Heart left ventricle (tissue), 16 donors: ENCODE measurements around the gene ITSN1. TPM values are rescaled to one million over a fixed set of nuclear protein-coding genes. Genes with fewer than 3 reads are reported as not detected.
"Not testable (repeated sequence)": the region's sequence is repeated elsewhere in the genome, so short reads cannot be mapped to it uniquely, and the experiment has no call there.

Source experiments
- ATAC-seq, 4 donors: fragments of 200-7000 bp; cut with Tn5 transposase; one replicate each; pipeline ENCODE4 v1.9.1; 2020 to 2022; ENCODE audit warnings: moderate library complexity in 4 of 4, mild to moderate bottlenecking in 3 of 4, moderate number of reproducible peaks in 1 of 4
- DNase-seq, 5 donors: peaks; one replicate each; pipeline ENCODE4 v3.0.0-alpha.2; 2020
- H3K27ac ChIP-seq, 12 donors: fragments of 200-600 bp; sonication (generic) in 4 of 12; one replicate each; pipeline versions ENCODE4 v1.5.0 to v1.8.0; 2016 to 2022; ENCODE audit warnings: mild to moderate bottlenecking in 2 of 12
- H3K27me3 ChIP-seq, 9 donors: fragments of 200-600 bp; sonication (generic) in 2 of 9; one replicate each; pipeline versions ENCODE4 v1.5.1 to v1.8.0; 2016 to 2022; ENCODE audit warnings: mild to moderate bottlenecking in 3 of 9
- H3K36me3 ChIP-seq, 9 donors: fragments of 200-600 bp; sonication (generic) in 2 of 9; one replicate each; pipeline versions ENCODE4 v1.5.0 to v1.8.0; 2018 to 2022; ENCODE audit warnings: mild to moderate bottlenecking in 2 of 9
- H3K4me1 ChIP-seq, 12 donors: fragments of 200-600 bp; sonication (generic) in 4 of 12; one replicate each; pipeline versions ENCODE4 v1.5.0 to v1.8.0; 2016 to 2022; ENCODE audit warnings: mild to moderate bottlenecking in 3 of 12
- H3K4me3 ChIP-seq, 12 donors: fragments of 200-600 bp; sonication (generic) in 4 of 12; one replicate each; pipeline versions ENCODE4 v1.5.0 to v1.8.0; 2017 to 2022; ENCODE audit warnings: mild to moderate bottlenecking in 9 of 12, moderate library complexity in 4 of 12
- H3K9me3 ChIP-seq, 12 donors: fragments of 200-600 bp; sonication (generic) in 4 of 12; one replicate each; pipeline versions ENCODE4 v1.5.0 to v1.8.0; 2016 to 2022; ENCODE audit warnings: mild to moderate bottlenecking in 1 of 12
- CTCF ChIP-seq, 12 donors: fragments of 200-600 bp; sonication (generic) in 4 of 12; IDR thresholded peaks; one replicate each; pipeline versions ENCODE4 v1.5.0 to v1.8.0; 2018 to 2022; ENCODE audit warnings: antibody characterized with exemption in 12 of 12, mild to moderate bottlenecking in 5 of 12
- POLR2A ChIP-seq, 2 donors: fragments of 450-650 bp; IDR thresholded peaks; one replicate each; pipeline ENCODE4 v1.6.1; 2017; ENCODE audit warnings: antibody characterized with exemption in 2 of 2, mild to moderate bottlenecking in 2 of 2, moderate library complexity in 2 of 2
- WGBS, 4 donors: extraction: QIAGEN DNeasy Blood & Tissue Kit in 2 of 4; methylation state at CpG; one replicate each; pipeline versions ENCODE4 v1.1.5 to v1.1.7; 2013 to 2018; 5-methylcytosine and 5-hydroxymethylcytosine counted together
- intact Hi-C, 10 donors: fragments of 100-400 bp; cut with DNase I; formaldehyde crosslinking; loops; one replicate each; pipeline versions ENCODE4 v1.11.1 to v1.14.2; 2022
- polyA plus RNA-seq, 2 donors: library from polyadenylated mRNA; stranded (reverse); fragments of 200-250 nt; gene quantifications; one replicate each; pipeline ENCODE4 v1.2.3, GENCODE V29; 2013
- total RNA-seq, 9 donors: library from RNA; depleted of rRNA in 2 of 9; stranded (reverse); fragments of >200 nt in 2 of 9; fragmentation: NEBNext Ultra II Directional in 3 of 9; extraction: Animal tissue kit (Norgen Biotek cat#: 25700) in 3 of 9; gene quantifications; one replicate each; pipeline versions ENCODE4 v1.1.0 to v1.2.4, GENCODE V29; 2016 to 2023
- donor health status: ischemic (EF 13 %, LVEDD 7.1; RV severe dilation, severe dysfunction).
- donor health status: healthy with polysubstance abuse.
- donor health status: DM: no; HTN: yes; CAD: no.
- donor health status: DM: no; HTN: no; CAD: no.
- donor health status: ischemic (EF 25% LVEDD 6.9; RV normal size, moderate dysfunction).
- donor health status: ischemic (EF 25% LVEDD 5.7; RV mildly dilated, moderate dysfunction).
- donor health status: healthy.
- donor health status: DM: yes; HTN: yes; CAD: no.
- donor health status: ischemic (EF 35%, LVEDD 5.7; RV mildly dilated, moderate dysfunction).
- donor health status: nonischemic (EF 11% LVEDD 7.7; RV severe dilation, severe dysfunction).
- donor health status: DM: yes; HTN: yes; CAD: no.
- donor health status: PGD.
- donor health status: ischemic (EF 29% LVEDD 5.4; RV normal size, mild dysfunction).
- donor health status: nonischemic (EF 23%, LVEDD 6.1; RV moderate dilation, normal function).

ITSN1 gene
- total and polyA plus RNA-seq, 11 donors, result 17.2 to 51.5 (median 34.0) TPM

- H3K27me3 ChIP-seq, result no peaks in the 10 kb centered on the region
- no peak for TF ChIP-seq CTCF (IDR thresholded peaks at IDR 0.05)
- TF ChIP-seq POLR2A (IDR thresholded peaks at IDR 0.05), result no peak
- no peaks in the 10 kb centered on the region for H3K36me3 ChIP-seq
- H3K4me3 ChIP-seq, result no peak overlapping the region
- no peak for ATAC-seq
- intact Hi-C loops, result no loop called here
- H3K27ac ChIP-seq, result no peak overlapping the region
- 77 to 86% (median 83%) methylated on average over 6 of the region's 6 CpGs for WGBS, 4 donors
- DNase-seq, result no peak
- peaks cover 0 to 47% (median 13%) of the 10 kb centered on the region in 12 donors for H3K4me1 ChIP-seq
- H3K9me3 ChIP-seq, result no peaks in the 10 kb centered on the region
Measured at GRCh38 chr21:33670076-33670978, 28.0 kb downstream of the ITSN1 start.

GRCh38 chr21:33673473-33673872 is 31.2 kb downstream of the ITSN1 start:
- no peak for DNase-seq
- WGBS, 4 donors, result 77 to 85% (median 80%) methylated on average over 8 of the region's 8 CpGs

GRCh38 chr21:33674226-33674625 is 31.9 kb downstream of the ITSN1 start:
- no peak overlapping the region for H3K4me3 ChIP-seq
- no peak overlapping the region for H3K27ac ChIP-seq
- intact Hi-C loops, result no loop called here
- TF ChIP-seq POLR2A (IDR thresholded peaks at IDR 0.05) (no peak), CTCF (IDR thresholded peaks at IDR 0.05) (no peak)
- no peaks in the 10 kb centered on the region for H3K36me3 ChIP-seq
- H3K4me1 ChIP-seq, result peaks cover 0 to 23% (median 0%) of the 10 kb centered on the region in 12 donors
- H3K27me3 ChIP-seq, result no peaks in the 10 kb centered on the region
- no peaks in the 10 kb centered on the region for H3K9me3 ChIP-seq
- DNase-seq (no peak), ATAC-seq (no peak)
- 0 to 88% (median 86%) methylated on average over 1 of the region's 1 CpG for WGBS, 4 donors

More at GRCh38 chr21:33673473-33673872, 31.2 kb downstream of the ITSN1 start:
- no peak overlapping the region for H3K27ac ChIP-seq
- intact Hi-C loops, result no loop called here
- no peaks in the 10 kb centered on the region for H3K36me3 ChIP-seq
- H3K27me3 ChIP-seq, result no peaks in the 10 kb centered on the region
- H3K4me3 ChIP-seq, result no peak overlapping the region
- peaks cover 0 to 25% (median under 1%) of the 10 kb centered on the region in 12 donors for H3K4me1 ChIP-seq
- no peak for ATAC-seq
- H3K9me3 ChIP-seq, result no peaks in the 10 kb centered on the region
- no peak for TF ChIP-seq CTCF (IDR thresholded peaks at IDR 0.05)
- no peak for TF ChIP-seq POLR2A (IDR thresholded peaks at IDR 0.05)

GRCh38 chr21:33676666-33677065 is 34.4 kb downstream of the ITSN1 start:
- 92 to 97% (median 96%) methylated on average over 5 of the region's 5 CpGs for WGBS, 4 donors
- intact Hi-C loops, H3K27ac ChIP-seq, ATAC-seq, H3K36me3 ChIP-seq, DNase-seq, H3K9me3 ChIP-seq, H3K4me3 ChIP-seq, H3K27me3 ChIP-seq: not testable (repeated sequence)
- H3K4me1 ChIP-seq, result peaks cover 0 to 20% (median 0%) of the 10 kb centered on the region in 12 donors
